Sigmoid colon (tissue), 7 donors: ENCODE data around the gene INTS11. TPM values are rescaled to one million over a fixed set of nuclear protein-coding genes. Genes with fewer than 3 reads are reported as not detected.
"Not testable (repeated sequence)": the region's sequence is repeated elsewhere in the genome, so short reads cannot be mapped to it uniquely, and the experiment has no call there.

ENCODE experiments used
- DNase-seq: peaks from one replicate; pipeline ENCODE4 v3.0.0-alpha.2; 2019
- H3K27ac ChIP-seq, 4 donors: fragments of 200-600 bp; sonication (generic); one replicate each; pipeline ENCODE4 v1.5.1; 2016 to 2019; ENCODE audit warnings: mild to moderate bottlenecking in 1 of 4
- H3K27me3 ChIP-seq, 3 donors: fragments of 200-600 bp; sonication (generic); one replicate each; pipeline ENCODE4 v1.5.1; 2019; ENCODE audit warnings: mild to moderate bottlenecking in 1 of 3
- H3K36me3 ChIP-seq, 4 donors: fragments of 200-600 bp; sonication (generic); one replicate each; pipeline ENCODE4 v1.5.1; 2016 to 2019
- H3K4me1 ChIP-seq, 4 donors: fragments of 200-600 bp; sonication (generic); one replicate each; pipeline ENCODE4 v1.5.1; 2017 to 2019
- H3K4me3 ChIP-seq, 4 donors: fragments of 200-600 bp; sonication (generic); one replicate each; pipeline ENCODE4 v1.5.1; 2017 to 2019; ENCODE audit warnings: mild to moderate bottlenecking in 2 of 4, moderate library complexity in 1 of 4
- H3K9me3 ChIP-seq, 4 donors: fragments of 200-600 bp in 3 of 4; sonication (generic) in 3 of 4; one replicate each; pipeline versions ENCODE4 v1.5.1 to v1.6.1; 2013 to 2019
- CTCF ChIP-seq, 4 experiments: fragments of 450-650 bp in 3 of 4; fragments of 200-600 bp in 1 of 4; IDR thresholded peaks; one replicate each; pipeline ENCODE4 v1.5.1; 2016 to 2019; ENCODE audit warnings: antibody characterized with exemption in 4 of 4, mild to moderate bottlenecking in 3 of 4, moderate library complexity in 2 of 4
- EP300 ChIP-seq, 4 donors: sonication (generic); formaldehyde crosslinking; IDR thresholded peaks; one replicate each; pipeline ENCODE4 v1.6.1; 2017; ENCODE audit warnings: antibody characterized with exemption in 4 of 4
- POLR2A ChIP-seq, 2 donors: fragments of 450-650 bp; IDR thresholded peaks; one replicate each; pipeline ENCODE4 v1.6.1; 2016; ENCODE audit warnings: antibody characterized with exemption in 2 of 2, mild to moderate bottlenecking in 2 of 2, moderate library complexity in 2 of 2
- POLR2AphosphoS5 ChIP-seq, 4 donors: sonication (generic); formaldehyde crosslinking; IDR thresholded peaks; one replicate each; pipeline ENCODE4 v1.6.1; 2017; ENCODE audit warnings: antibody characterized with exemption in 4 of 4
- WGBS, 2 donors: extraction: QIAGEN DNeasy Blood & Tissue Kit; methylation state at CpG; one replicate each; pipeline ENCODE4 v1.1.7; 2013; 5-methylcytosine and 5-hydroxymethylcytosine counted together
- intact Hi-C: fragments of 100-400 bp; cut with DNase I; formaldehyde crosslinking; loops from one replicate; pipeline ENCODE4 v1.15.1; 2023
- polyA plus RNA-seq, 3 donors: library from polyadenylated mRNA; stranded (reverse); fragments of 200-250 nt; gene quantifications; one replicate each; pipeline ENCODE4 v1.2.3, GENCODE V29; 2013
- total RNA-seq, 4 donors: library from RNA; depleted of rRNA; stranded (reverse); fragments of >200 nt; gene quantifications; one replicate each; pipeline ENCODE4 v1.1.0, GENCODE V29; 2016
- donor health status: healthy with polysubstance abuse.
- donor health status: Bipolar disorder and iron deficiency.
- donor health status: healthy.

The INTS11 gene
- total and polyA plus RNA-seq, 7 donors, result 58.3 to 135 (median 87.1) TPM

- Histone ChIP-seq H3K4me3 (no peak overlapping the region), H3K27ac (peak overlapping the region; percentile 17 to 58 (median 31)), H3K36me3 (peaks cover 0 to 15% (median 4%) of the 10 kb centered on the region in 4 donors), H3K9me3 (no peaks in the 10 kb centered on the region), H3K27me3 (no peaks in the 10 kb centered on the region), H3K4me1 (peaks cover 2 to 41% (median 34%) of the 10 kb centered on the region in 4 donors)
- intact Hi-C loops, result loop anchor here (2.0 kb wide), 1 partner anchor 23 kb away; the partner anchor contains the start of gene DVL1
- TF ChIP-seq POLR2AphosphoS5 (IDR thresholded peaks at IDR 0.05) (peak in 1 of 4 donors; percentile 13), EP300 (IDR thresholded peaks at IDR 0.05) (no peak), CTCF (IDR thresholded peaks at IDR 0.05) (peak; percentile 76 to 96 (median 86))
- DNase-seq, result peak; percentile 86
- WGBS, 2 donors, result 30 to 33% methylated on average over 26 of the region's 26 CpGs
Measured at GRCh38 chr1:1371746-1372711, 47.6 kb upstream of the INTS11 start.

- Histone ChIP-seq H3K4me1 (peaks cover 2 to 41% (median 34%) of the 10 kb centered on the region in 4 donors), H3K36me3 (peaks cover 0 to 15% (median 4%) of the 10 kb centered on the region in 4 donors), H3K27me3 (no peaks in the 10 kb centered on the region), H3K27ac (no peak overlapping the region), H3K4me3 (no peak overlapping the region), H3K9me3 (no peaks in the 10 kb centered on the region)
- WGBS, 2 donors, result 38 to 69% methylated on average over 12 of the region's 12 CpGs
- no peak for TF ChIP-seq EP300 (IDR thresholded peaks at IDR 0.05)
- TF ChIP-seq POLR2A (IDR thresholded peaks at IDR 0.05), result no peak
- TF ChIP-seq CTCF (IDR thresholded peaks at IDR 0.05), result no peak
- TF ChIP-seq POLR2AphosphoS5 (IDR thresholded peaks at IDR 0.05), result no peak
- intact Hi-C loops, result no loop called here
- no peak for DNase-seq
Measured at GRCh38 chr1:1371364-1371745, 46.9 kb upstream of the INTS11 start.

GRCh38 chr1:1370771-1371300 is 46.4 kb upstream of the INTS11 start:
- 82 to 86% methylated on average over 16 of the region's 16 CpGs for WGBS, 2 donors
- Histone ChIP-seq H3K9me3 (no peaks in the 10 kb centered on the region), H3K4me3 (no peak overlapping the region), H3K27ac (no peak overlapping the region), H3K36me3 (peaks cover 0 to 15% (median 4%) of the 10 kb centered on the region in 4 donors), H3K4me1 (peaks cover 2 to 36% (median 31%) of the 10 kb centered on the region in 4 donors), H3K27me3 (no peaks in the 10 kb centered on the region)
- intact Hi-C loops, result no loop called here
- no peak for DNase-seq
- TF ChIP-seq EP300 (IDR thresholded peaks at IDR 0.05) (no peak), CTCF (IDR thresholded peaks at IDR 0.05) (no peak), POLR2AphosphoS5 (IDR thresholded peaks at IDR 0.05) (no peak), POLR2A (IDR thresholded peaks at IDR 0.05) (no peak)

- H3K36me3 ChIP-seq, result peaks cover 0 to 15% (median 4%) of the 10 kb centered on the region in 4 donors
- DNase-seq, intact Hi-C loops: not testable (repeated sequence)
Measured at GRCh38 chr1:1370094-1370493, 45.6 kb upstream of the INTS11 start.

GRCh38 chr1:1367315-1367714 is 42.9 kb upstream of the INTS11 start:
- WGBS, 2 donors, result 95 to 97% methylated on average over 5 of the region's 5 CpGs
- Histone ChIP-seq H3K27ac (no peak overlapping the region), H3K9me3 (no peaks in the 10 kb centered on the region), H3K27me3 (no peaks in the 10 kb centered on the region), H3K4me3 (no peak overlapping the region), H3K4me1 (peaks cover 0 to 14% (median 11%) of the 10 kb centered on the region in 4 donors), H3K36me3 (no peaks in the 10 kb centered on the region)
- no peak for DNase-seq
- TF ChIP-seq POLR2AphosphoS5 (IDR thresholded peaks at IDR 0.05) (no peak), POLR2A (IDR thresholded peaks at IDR 0.05) (no peak), EP300 (IDR thresholded peaks at IDR 0.05) (no peak), CTCF (IDR thresholded peaks at IDR 0.05) (no peak)
- intact Hi-C loops, result no loop called here

More at GRCh38 chr1:1370094-1370493, 45.6 kb upstream of the INTS11 start:
- peaks cover 2 to 33% (median 28%) of the 10 kb centered on the region in 4 donors for H3K4me1 ChIP-seq
- H3K27me3 ChIP-seq, H3K27ac ChIP-seq, H3K4me3 ChIP-seq, H3K9me3 ChIP-seq: not testable (repeated sequence)
- WGBS, 2 donors, result 92 to 94% methylated on average over 14 of the region's 14 CpGs
